Esophagus muscularis mucosa (tissue), 4 donors: ENCODE results near the gene DCDC2C.

Experiments
- CTCF ChIP-seq, 3 experiments: fragments of 200-600 bp in 2 of 3; fragments of 450-650 bp in 1 of 3; sonication (generic) in 2 of 3; IDR thresholded peaks; one replicate each; pipeline ENCODE4 v1.5.1; 2017 to 2019; ENCODE audit warnings: antibody characterized with exemption in 3 of 3, mild to moderate bottlenecking in 2 of 3, moderate library complexity in 1 of 3
- EP300 ChIP-seq: sonication (generic); formaldehyde crosslinking; IDR thresholded peaks from one replicate; pipeline ENCODE4 v1.6.1; 2017; ENCODE audit warnings: antibody characterized with exemption
- POLR2A ChIP-seq: fragments of 450-650 bp; IDR thresholded peaks from one replicate; pipeline ENCODE4 v1.6.1; 2017; ENCODE audit warnings: antibody characterized with exemption, moderate library complexity, mild to moderate bottlenecking, low read depth
- POLR2AphosphoS5 ChIP-seq, 2 donors: sonication (generic); formaldehyde crosslinking; IDR thresholded peaks; one replicate each; pipeline ENCODE4 v1.6.1; 2017; ENCODE audit warnings: antibody characterized with exemption in 2 of 2

GRCh38 chr2:3876685-3877084, 173.3 kb downstream of the DCDC2C start:
- TF ChIP-seq POLR2AphosphoS5 (IDR thresholded peaks at IDR 0.05): no peak
- no peak for TF ChIP-seq CTCF (IDR thresholded peaks at IDR 0.05)
- no peak for TF ChIP-seq POLR2A
- no peak for TF ChIP-seq EP300
